ENCODE measurements around the gene EDN3.
A peak's percentile ranks its signal among the peaks of the same experiment; 100 is the strongest.

EDN3 gene, protein sequence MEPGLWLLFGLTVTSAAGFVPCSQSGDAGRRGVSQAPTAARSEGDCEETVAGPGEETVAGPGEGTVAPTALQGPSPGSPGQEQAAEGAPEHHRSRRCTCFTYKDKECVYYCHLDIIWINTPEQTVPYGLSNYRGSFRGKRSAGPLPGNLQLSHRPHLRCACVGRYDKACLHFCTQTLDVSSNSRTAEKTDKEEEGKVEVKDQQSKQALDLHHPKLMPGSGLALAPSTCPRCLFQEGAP

DNA sequence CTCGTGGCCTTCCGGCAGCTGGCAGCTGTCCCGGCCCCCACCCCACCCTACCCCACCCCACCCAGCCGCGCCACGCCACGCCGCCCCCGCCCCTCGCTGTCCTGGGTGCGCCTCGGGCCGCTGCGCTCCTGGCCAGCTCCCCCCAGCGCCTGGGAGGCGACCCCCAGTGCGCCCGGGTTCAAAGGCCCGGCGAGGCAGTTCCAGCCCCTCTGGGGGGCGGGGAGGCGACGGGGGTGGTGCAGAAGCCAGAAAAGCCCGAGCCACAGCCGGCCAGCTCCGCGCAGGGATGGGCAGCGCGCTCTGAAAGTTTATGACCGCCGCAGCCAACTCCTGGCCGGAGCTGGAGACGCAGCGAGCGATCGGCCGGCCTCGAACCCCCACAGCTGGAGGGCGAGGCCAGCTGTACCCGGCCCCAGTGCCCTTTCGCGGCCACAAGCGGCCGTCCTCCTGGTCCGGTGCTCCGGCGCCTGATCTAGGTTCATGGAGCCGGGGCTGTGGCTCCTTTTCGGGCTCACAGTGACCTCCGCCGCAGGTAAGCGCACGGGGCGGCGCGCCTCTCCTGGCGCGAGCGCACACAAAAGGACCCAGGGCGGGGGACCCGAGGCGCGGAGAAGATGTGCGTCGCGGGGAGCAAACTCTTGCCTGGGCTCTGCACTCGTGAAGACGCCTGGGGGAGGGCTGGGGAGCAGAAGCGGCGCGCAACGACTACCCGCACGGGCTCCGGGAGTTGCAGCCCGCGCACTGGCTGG, at the start of gene EDN3:
Gene EDN3, plus strand, starts transcription at position 279 of the 749 bp plus-strand sequence. Its CDS starts 202 bp downstream, at position 481.
- DNase-seq (ENCODE audit: low read depth in 2 of 3, low spot score in 1 of 3): no peak

DNA sequence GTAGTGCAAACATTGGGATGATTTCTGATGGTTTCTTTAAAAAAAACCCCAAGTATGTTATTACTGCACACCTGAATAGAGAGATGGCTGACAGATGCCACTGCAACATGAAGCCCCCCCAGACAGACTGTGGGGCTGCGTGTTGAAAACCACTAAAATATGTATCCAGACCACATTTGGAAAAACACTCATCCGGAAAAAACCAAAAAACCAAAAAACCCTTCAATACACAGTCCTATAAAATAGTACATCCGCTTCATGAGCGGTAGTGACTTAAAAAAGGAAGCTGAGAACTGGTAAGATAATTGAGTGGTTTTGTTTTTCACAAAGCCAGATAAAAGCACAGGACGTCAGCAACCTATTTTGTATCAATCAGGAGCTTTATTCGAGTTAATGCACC, 47.1 kb upstream of the EDN3 start:
- DNase-seq (ENCODE audit: low read depth in 2 of 3, low spot score in 1 of 3): no peak

DNA sequence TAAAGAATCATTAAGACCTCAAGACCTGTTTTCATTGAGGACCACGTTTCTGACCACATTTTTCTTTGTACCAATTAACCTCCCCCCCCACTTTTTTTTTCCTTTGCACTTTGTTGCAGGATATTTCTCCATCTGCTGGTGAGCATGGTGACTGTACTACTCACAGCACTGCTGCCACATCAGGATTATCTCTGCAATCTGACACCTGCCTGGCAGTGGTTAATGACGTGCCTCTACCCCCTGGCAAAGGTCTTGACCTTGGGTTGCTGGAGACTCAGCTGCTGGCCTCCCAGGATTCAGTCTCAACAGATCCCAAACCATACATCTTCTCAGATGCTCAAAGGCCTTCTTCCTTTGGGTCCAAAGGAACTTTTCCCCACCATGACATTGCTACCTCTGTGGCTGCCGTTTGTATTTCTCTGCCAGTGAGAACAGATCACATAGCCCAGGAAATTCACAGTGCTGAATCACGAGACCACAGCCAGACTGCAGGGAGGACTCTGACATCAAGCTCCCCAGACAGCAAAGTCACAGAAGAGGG, 46.6 kb upstream of the EDN3 start:
- DNase-seq (ENCODE audit: low read depth in 2 of 3, low spot score in 1 of 3): peak in 1 of 3 donors; percentile 8

DNA sequence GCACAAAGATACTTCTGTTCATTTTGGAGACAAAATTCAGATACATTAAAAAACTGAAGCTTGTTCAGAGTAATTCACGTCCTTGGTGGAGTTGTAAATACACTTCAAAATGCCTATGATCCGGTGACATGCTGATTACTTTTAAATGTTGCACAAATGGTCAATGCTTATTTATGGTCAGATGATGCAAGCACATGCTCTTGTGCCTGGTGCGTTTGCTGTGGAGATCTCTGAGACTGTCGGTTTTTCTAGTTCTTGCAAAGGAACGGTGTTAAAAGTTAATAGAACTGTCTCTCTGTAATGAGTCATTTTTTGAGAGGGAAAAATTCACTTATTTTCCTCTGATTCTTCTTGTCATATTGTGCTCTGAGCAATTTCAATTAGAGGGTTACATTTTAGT, 45.2 kb upstream of the EDN3 start:
- DNase-seq (ENCODE audit: low read depth in 2 of 3, low spot score in 1 of 3): no peak

DNA sequence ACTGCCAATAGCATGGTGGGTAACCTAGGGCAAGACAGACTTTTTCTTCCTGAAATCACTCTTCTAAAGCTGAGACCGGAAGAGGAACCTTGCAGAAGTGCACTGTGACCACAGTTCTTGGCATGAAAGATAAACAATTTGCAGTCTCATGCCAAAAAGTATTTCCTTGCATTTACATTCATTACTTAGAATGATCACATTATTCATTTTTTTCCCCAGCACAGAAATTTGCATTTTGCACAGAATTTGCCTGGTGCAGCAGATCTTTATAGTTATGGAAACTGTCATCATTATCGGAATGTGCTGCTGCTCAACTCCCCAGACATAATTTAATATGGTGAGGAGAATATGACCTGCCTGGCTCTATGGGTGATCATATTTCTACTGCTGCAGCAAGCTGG, 42.2 kb upstream of the EDN3 start:
- DNase-seq (ENCODE audit: low read depth in 2 of 3, low spot score in 1 of 3): no peak

DNA sequence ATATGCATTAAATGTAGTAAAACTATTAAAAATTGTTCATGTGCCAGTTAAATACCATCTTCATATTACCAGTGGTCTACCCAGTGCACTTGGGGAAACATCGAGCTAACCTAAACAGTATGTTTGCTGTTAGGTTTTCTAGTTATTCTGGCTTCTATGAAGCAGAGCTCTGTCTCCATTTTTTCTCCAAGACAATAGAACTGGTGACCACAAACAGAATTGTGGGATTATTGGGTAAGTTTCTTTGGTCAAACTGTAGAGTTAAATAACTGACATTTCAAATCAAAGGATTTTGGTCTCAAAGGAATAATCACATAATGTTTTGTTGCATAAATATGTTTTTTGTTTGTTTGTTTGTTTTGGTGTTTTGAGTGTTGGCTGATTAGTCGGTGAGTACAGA, 40.5 kb upstream of the EDN3 start:
- no peak for DNase-seq (ENCODE audit: low read depth in 2 of 3, low spot score in 1 of 3)

DNA sequence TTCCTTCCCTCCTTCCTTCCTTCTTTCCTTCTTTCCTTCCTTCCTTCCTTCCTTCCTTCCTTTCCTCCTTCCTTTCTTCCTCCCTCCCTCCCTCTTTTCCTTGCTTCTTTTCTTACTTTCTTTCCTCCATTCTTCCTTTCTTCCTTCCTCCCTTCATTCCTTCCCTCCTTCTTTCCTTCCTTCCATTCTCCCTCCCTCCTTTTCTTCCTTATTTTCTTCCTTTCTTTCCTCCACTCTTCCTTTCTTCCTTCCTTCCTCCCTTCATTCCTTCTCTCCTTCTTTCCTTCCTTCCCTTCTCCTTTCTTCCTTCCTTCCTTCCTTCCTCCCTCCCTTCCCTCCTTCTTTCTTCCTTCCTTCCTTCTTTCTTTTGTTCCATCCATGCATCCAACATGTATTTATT, 35.1 kb upstream of the EDN3 start:
- DNase-seq (ENCODE audit: low read depth in 2 of 3, low spot score in 1 of 3): no peak

DNA sequence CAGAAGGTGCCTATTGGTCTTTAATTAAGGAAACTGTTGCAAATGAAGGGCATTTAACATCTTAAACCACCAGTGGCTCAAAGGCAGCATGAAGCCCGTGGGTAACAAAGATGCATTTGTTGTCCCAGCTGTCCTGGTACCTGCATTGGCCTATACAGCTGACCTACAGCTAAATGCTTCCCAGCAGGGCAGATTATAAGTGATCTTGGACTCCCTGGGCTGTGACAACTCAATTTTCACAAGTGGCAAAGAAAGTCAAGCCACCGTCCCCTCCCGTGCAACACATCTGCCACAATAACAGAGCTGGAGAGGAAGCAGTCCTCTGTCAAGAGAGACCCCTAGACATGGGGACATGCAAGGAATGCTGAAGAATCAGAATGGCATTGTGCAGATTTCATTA, 31.5 kb upstream of the EDN3 start:
- DNase-seq (ENCODE audit: low read depth in 2 of 3, low spot score in 1 of 3): no peak

DNA sequence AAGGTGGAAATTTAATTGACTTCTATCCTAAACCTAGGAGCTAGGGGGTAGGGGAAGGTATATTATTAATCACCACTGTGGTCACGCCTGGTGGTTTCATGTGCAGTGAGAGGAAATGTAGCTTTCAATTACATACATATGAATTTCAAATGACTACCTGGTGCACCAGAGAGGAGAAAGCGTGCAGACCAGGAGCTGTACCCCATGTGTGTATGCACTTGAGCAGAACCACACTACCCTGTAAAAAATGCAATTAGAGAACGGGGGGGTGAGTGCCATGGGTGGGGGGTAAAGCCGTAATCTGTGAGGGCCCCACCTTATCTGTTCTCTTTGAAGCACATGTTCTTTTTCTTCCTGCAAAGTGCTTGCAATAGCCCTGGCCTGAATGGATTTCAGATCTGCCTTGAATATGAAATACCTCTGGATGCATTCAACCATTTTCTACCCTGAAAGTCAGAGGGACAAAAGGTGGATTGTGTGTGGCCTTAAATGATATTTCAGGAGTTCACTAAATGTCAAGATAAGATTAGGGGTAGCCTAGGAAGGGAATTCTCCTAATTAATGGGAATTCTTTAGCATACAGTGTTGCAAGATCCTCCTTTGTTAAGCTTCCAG, 30.9 kb upstream of the EDN3 start:
- DNase-seq (ENCODE audit: low read depth in 2 of 3, low spot score in 1 of 3): no peak

DNA sequence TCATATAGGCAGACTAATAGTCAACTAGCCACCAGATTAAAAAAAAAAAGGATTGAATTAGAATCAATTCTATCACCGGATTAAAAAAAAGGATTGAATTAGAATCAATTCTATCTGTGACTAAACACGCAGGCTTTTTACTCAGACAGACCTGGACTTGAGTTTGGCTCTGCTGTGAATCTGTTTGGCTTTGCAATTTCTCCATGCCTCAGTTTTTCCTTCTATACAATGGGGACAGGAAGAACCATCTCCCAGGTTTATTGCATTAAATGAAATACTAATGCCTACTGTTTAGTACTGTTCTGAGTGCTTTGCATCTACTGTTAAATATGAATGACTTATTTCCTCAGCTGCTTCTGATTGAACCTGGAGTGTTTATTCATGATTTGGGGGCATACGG, 30.0 kb upstream of the EDN3 start:
- DNase-seq (ENCODE audit: low read depth in 2 of 3, low spot score in 1 of 3): no peak

DNA sequence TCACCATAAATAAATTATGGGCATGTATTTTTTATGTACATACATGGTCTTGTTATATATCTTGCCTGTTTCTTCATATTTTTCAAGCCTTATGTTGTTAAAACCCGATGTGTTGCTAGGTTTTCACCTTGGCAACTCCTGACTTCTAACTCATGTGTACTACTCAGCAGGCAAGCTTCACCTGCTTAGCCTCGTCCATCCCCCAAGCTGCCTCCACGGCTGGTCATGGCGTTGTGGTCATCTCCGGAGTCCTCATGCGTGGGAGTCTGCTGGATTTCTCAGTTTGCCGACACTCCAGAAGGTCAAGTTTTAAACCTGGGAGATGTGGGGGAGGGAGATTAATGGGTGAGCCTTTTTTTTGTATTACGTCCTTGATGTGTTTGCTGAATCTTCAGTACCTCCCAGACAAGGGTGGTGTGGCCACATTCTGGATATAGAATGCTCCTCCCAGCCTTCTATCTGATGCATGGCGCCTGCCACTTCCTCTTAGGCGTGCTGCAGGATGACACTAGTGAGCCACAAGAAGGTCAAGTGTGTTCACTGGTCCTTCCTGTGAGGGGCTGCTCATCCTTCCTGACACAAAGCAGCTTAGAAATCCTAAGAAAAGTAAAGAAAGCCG, 26.6 kb upstream of the EDN3 start:
- DNase-seq (ENCODE audit: low read depth in 2 of 3, low spot score in 1 of 3): no peak

DNA sequence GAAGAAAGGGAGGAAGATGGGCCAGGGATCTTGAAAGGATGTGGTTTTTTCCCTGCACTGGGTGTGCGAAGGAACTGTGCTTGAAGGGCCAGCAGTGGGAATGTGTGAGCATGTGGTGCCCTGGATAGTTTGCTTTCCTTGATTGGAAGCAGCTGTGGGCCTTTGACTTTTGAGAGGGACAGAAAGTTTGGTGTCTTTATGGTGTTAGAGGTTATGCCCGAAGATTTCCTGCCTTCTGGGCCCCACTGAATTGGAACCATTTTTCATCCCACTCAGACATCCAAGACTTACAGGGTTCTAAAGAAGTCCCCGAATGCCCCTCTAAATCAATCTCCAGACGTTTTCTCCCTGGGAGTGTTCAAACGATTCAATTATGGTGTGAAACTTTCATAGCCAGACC, 23.5 kb upstream of the EDN3 start:
- DNase-seq (ENCODE audit: low read depth in 2 of 3, low spot score in 1 of 3): no peak

DNA sequence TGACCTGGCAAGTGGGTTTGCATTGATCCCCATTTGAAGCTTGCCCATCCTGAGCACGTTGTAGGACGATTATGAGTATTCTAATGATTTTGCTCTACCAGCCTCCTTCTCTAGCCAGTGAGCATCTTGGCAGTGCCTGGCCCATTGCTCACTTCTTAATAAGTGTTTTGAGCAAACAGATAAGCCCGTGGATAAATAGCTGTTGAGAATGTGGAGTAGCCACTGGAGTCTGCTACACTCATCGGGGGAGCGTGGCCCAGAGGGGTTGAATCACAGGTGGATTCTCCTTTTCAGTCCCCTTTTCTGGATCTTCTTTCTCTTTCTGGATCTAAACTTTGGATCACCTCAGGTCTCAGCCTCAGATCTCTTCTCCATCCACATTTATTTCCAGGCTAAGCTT, 15.9 kb upstream of the EDN3 start:
- DNase-seq (ENCODE audit: low read depth in 2 of 3, low spot score in 1 of 3): no peak

DNA sequence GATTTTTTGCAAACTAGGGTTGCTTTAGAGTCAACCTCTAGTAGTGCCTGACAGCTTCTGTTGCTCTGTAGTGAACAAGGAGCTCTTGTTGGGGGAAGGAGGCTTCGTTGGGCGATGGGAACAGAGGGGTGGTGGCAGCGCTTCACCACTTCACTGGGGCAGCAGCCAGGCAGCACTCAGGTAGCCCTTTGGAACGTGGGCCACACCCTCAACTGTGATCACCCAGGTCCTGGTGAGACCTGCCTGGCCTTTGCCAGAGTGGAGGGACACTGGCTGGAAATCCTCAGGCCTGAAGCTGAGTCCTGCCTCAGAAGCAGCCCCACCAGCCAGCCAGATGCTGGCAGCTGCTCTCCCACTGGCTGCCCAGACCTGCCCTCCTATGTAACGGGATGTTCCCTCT, 10.4 kb upstream of the EDN3 start:
- DNase-seq (ENCODE audit: low read depth in 2 of 3, low spot score in 1 of 3): no peak

DNA sequence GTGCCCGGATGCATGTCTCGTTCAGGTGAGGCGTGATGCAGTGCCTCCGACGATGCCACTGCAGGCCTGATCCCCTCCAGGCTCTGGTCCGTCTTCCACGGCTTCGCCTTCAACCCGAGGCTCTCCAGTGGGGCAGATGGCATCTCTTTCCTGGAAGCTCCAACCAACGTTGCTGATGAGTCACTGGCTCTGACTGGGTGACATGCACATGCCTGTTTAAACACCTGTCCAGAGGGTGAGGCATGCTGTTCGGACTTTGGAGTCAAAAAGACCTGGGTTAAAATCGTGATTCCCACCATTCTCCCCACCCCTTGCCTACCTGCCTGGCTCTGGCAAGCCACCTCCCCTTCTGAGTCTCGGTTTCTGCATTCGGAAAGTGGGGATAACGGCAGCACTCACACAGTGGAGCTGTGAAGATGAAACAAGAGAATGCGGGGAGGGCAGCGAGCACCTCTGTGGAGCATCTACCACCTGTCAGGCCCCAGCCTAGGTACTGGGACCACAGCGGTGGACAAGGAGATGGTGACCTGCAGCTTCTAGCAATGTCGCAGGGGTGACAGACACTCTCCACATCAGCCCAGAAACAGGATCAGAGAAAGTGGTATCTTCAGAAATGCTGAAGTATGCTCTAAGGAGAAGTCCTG, 8.5 kb upstream of the EDN3 start:
- no peak for DNase-seq (ENCODE audit: low read depth in 2 of 3, low spot score in 1 of 3)

DNA sequence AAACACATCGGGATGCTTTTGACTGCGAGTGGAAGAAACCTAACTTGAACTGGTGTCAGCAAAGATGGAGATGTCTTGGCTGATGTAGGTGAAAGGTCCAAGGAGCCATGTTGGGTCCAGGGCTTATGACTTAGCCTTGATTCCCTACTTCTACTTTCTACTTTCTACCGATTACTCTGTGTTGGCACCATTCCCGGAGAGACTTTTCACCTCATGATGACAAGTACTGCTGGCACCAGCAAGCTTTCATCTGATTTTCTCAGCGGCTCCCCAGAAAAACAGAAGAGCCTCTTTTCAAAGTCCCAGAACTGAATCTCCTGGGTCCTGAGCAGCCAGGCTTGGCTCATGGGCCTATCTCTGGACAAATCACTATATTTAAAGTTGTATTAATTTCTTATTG, 4.9 kb upstream of the EDN3 start:
- DNase-seq (ENCODE audit: low read depth in 2 of 3, low spot score in 1 of 3): no peak

DNA sequence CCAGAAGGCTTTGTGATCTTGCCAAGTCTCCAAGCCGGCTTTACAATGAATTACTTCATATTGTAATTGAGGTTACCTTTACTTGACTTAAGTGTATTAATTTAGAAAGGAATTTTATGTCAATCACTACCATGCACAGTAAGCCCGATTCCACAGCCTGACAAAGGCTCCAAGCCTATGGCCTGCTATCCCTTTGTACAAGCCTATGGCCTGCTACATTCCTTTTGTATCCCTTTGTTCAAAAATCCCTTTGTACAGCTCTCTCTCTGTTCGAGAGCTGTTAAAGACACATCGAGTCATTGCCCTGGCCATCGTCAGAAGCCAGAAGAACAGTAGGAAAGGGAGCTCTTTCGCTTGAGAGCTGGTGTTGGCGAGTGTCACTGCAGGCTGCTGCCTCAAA, 2.7 kb upstream of the EDN3 start:
- no peak for DNase-seq (ENCODE audit: low read depth in 2 of 3, low spot score in 1 of 3)

DNA sequence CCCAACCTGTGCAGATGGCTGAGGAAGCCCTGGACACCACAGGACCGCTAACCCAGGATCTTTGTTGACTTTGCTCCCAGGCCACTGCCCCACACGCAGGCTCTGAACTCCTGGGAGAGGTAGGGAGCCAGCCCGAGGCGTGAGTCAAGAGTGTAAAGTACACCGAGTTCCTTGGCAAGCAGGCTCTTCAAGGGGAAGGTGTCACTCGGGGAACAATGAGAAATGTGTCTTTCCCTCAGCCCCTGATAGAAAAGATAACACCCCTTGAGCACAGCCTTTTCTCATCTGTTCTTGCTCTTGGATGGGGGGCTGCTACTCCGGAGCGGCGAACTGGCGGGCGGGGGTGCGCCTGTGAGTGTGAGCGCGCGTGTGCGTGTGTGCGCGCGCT, 472 bp upstream of the EDN3 start:
- DNase-seq (ENCODE audit: low read depth in 2 of 3, low spot score in 1 of 3): no peak

DNA sequence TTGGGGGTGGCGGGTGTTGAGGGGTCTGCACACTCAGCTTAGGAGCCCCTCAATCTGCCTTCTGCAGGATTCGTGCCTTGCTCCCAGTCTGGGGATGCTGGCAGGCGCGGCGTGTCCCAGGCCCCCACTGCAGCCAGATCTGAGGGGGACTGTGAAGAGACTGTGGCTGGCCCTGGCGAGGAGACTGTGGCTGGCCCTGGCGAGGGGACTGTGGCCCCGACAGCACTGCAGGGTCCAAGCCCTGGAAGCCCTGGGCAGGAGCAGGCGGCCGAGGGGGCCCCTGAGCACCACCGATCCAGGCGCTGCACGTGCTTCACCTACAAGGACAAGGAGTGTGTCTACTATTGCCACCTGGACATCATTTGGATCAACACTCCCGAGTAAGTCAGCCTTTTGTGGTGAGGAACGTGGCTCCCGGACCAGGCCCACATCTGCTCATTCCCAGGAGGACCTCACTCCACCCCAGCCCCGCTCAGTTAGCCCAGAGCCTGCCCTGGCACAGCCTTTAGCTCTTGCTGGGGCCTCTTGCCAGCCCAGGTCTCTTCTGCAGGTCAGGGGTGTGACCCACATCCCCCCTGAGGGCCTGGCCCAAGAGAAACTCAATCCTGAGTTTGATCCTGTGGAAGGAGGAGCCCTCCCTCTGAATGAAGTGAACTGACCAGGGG, 1.1 kb downstream of the EDN3 start:
- no peak for DNase-seq (ENCODE audit: low read depth in 2 of 3, low spot score in 1 of 3)

DNA sequence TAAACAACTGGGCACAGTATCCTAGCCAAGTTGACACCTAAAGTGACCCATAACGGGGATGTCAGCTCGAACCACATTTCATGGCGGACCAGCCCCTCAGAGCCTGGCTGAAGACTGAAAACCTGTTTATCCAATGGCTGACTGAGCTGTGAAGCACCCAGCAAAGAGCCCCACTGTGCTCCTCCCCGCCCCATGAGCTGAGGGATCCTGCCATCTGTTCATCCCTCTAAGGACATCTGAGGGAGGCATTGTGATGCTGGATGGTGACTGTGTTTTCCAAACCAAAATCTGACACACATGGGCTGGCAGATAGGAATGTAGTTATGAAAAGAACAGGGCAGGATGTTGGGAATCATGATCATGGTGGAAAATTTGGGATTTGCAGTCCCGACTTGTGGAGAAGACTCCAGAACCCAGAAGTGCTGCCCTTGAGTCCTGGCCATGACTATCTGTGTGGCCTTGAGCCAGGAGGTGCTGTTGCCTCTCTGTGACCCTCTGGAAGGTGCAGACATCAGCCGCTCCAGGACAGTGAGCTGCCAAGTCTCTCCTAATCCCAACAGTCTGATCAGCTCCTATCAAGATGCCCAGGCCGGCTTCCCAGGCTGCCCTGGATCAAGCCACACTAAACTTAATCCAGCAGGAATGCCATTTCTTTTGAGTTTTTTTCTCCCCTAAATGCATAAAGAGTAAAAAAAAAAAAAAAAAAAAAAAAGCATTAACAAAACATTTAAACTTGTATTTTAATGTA, 5.7 kb downstream of the EDN3 start:
- DNase-seq (ENCODE audit: low read depth in 2 of 3, low spot score in 1 of 3): no peak
